ENCODE data around the gene PTPRO.

PTPRO gene

DNA sequence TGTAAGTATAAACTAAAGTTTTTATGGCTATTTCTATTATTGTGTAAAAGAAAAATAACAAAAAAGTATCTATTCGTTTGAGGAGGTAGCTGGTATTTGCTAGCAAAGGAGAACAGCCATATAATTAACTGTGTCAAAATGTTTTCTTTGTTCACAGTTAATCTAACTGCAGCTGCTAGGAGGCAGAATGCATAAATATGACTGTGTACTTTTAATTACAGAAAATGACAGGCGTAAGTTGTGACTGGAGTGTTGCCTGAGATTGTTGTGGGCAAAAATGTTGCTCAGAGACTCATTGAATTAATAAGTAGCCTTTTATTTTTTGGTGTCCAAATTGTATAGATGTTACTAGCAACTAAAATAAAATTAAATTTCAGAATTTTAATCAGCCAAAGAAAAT, 33.5 kb downstream of the PTPRO start:
- DNase-seq: no peak

- DNase-seq: no peak
Observed at GRCh38 chr12:15356951-15357364, 34.6 kb downstream of the PTPRO start.

- DNase-seq: no peak
Observed at GRCh38 chr12:15364221-15365160, 42.2 kb downstream of the PTPRO start.

GRCh38 chr12:15368812-15369211, 46.5 kb downstream of the PTPRO start:
- DNase-seq: no peak

DNA sequence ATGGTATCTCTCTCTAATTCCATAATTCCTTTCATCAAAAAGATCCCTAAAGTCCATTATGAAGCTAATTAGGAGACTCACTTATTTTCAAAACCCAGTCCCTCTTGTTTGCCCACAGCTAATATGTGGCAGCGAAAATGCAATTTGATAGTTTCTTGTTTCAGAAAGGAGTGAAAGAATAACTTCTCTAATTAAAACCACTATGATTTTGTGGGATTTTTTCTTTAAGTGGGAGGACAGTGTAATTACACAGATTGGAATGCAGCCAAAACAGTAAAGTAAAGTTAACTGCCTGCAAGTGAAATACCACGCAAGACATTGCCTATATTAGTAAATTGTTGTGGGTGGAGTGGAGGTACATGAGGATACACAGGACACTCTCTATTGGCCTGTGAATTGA, 50.0 kb downstream of the PTPRO start:
- DNase-seq: no peak

DNA sequence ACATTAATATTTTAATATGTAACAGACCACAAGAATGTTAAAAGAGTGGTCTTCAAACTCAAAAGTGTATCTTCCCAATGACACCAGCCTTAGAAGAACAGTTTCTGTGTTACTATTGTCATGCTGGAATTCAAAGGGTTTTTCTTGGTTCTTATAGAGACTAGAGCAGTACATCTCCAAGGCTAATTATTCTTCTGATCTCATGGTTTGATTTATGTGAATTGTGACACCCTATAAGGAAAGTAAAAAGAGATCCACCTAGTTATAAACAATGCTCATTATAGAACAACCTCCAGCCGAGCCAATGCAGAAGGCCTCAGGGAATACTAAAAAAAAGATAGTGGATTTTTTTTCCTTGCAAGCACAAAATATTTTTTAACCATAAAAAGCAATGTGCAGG, 65.5 kb downstream of the PTPRO start:
- no peak for DNase-seq

DNA sequence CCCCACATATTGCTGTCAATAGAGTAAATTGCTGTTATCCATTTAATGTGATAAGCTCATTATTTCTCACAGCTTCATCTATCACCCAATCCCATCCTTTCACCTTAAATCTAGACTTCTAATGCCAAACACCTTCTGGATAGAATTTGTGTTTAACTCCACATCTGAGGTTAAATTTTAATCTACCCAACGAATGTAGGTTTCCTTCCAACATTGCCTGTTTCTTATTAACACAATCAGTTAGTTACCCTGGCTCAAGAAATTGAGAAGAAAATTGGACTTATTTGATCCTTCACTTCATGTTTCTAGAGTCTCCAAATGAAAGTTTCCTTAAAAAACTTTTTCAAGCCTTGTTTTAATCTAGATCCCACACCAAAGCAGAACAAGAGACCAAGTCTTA, 67.3 kb downstream of the PTPRO start:
- no peak for DNase-seq

- no peak for DNase-seq
Observed at GRCh38 chr12:15393037-15393436, 70.7 kb downstream of the PTPRO start.

DNA sequence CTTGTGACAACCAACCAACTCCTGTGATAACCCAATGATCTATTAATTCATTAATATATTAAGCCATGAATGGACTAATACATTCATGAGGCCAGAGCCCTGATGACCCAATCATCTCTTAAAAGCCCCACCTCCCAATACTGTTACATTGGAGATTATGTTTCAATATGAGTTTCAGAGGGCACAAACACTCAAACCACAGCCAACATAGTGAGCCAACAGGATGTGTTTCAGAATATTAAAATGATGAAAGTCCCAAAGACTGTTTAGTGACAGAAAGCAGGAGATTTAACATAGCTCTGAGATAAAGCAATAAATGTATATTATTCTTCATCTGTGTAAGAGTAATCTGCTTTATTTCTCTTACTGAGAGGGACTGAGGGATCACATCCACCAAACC, 71.7 kb downstream of the PTPRO start:
- DNase-seq: no peak

GRCh38 chr12:15404485-15404884, 82.2 kb downstream of the PTPRO start:
- DNase-seq: no peak

GRCh38 chr12:15405606-15406005, 83.3 kb downstream of the PTPRO start:
- no peak for DNase-seq

- DNase-seq: no peak
Observed at GRCh38 chr12:15407025-15407424, 84.7 kb downstream of the PTPRO start.

DNA sequence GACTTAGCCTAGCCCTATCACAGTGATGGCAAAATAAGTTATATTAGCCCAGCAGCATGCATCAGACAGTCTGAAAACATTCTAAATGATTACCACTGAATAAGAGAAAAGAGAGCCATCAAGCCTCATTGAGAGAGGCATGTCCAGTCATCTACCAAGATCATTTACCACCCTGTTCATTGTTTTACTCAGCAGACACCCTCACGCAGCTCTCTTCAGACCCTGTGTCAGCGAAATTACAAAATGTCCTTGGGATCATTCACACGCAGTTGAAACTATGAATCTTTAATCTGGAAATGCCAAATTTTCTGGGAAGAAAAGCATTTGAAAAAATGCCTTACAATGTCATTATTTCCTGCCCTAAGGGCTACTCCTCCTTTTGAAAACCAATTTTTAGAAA, 89.5 kb downstream of the PTPRO start:
- no peak for DNase-seq

DNA sequence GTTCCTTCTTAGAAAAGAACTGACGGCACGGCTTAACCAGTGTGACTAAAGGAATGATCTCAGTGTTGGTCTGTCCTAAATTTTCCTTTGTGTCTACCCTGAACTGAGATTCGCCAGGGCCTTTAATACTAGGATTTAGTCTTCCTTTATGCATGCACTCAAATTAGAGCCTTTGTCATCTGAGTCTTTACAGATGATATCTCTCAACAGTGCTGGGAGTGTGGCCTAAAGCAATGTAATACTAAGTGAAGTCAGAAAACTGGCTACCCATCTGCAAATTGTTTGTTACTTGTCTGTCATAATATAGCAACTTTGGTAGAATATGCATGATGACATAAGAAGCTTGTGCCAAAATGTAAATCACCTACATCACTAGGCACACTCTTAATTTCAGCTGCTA, 95.4 kb downstream of the PTPRO start:
- DNase-seq: no peak

GRCh38 chr12:15423629-15424028, 101.3 kb downstream of the PTPRO start:
- DNase-seq: no peak

- no peak for DNase-seq
Observed at GRCh38 chr12:15427913-15428312, 105.6 kb downstream of the PTPRO start.

GRCh38 chr12:15428632-15429031, 106.3 kb downstream of the PTPRO start:
- DNase-seq: no peak

- no peak for DNase-seq
Observed at GRCh38 chr12:15429262-15429661, 107.0 kb downstream of the PTPRO start.

- no peak for DNase-seq
Observed at GRCh38 chr12:15435597-15435996, 113.3 kb downstream of the PTPRO start.

DNA sequence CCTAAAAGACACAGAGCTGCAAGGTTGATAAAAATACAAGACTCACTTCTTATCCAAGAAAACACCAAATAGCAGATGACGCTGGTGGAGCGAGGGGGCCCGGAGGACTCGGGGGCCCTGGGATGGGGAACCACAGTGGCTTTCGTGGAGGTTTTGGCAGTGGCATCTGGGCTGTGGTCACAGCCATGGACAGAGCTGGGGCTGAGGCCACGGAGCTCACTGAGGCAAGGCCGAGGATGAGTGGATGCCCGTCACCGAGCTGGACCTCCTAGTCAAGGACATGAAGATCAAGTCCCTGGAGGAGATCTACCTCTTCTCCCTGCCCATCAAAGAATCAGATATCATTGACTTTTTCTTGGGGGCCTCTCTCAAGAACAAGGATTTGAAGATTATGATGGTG, 117.2 kb downstream of the PTPRO start:
- no peak for DNase-seq

DNA sequence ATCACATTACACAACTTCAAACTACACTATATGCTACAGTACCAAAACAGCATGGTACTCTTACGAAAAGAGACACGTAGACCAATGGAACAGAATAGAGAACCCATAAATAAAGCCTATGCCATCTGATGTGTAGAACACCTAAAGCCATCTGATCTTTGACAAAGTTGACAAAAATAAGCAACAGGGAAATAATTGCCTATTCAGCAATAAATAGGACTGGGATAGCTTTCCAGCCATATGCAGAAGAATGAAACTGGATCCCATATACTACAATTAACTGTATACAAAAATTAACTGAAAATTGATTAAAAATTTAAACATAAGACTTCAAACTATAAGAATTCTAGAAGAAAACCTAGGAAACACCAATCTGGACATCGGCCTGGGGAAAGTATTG, 120.7 kb downstream of the PTPRO start:
- DNase-seq: no peak

DNA sequence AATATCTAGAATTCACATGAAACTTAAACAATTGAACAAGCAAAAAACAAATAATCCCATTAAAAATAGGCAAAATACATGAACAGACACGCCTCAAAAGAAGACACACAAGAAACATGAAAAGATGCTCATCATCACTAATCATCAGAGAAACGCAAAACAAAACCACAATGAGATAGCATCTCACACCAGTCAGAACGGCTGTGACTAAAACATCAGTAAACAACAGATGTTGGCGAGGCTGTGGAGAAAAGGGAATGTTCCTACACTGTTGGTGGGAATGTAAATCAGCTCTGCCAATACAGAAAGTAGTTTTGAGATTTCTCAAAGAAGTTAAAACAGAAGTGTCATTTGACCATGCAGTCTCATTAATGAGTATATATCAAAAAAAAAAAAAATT, 121.3 kb downstream of the PTPRO start:
- DNase-seq: no peak

- no peak for DNase-seq
Observed at GRCh38 chr12:15444523-15444922, 122.2 kb downstream of the PTPRO start.

DNA sequence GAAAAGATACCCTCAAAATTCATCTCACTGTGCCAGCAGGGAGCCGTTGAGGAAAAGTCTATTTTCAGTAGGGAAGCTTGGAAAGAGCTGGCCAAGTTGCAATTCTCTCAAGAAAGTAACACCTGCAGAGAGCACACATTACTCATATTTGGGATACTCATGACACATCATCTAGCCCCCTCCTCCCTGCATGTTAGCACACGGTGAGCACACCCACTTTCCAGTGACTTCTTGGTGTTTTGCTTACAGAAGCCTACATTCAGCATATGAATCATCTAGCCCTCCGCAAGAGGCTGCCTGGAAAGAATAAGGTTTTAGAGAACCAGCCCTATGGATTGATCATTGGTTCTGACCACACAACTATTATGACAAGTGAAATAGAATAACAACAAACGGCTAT, 124.5 kb downstream of the PTPRO start:
- DNase-seq: no peak

- DNase-seq: no peak
Observed at GRCh38 chr12:15453613-15454012, 131.3 kb downstream of the PTPRO start.

Data from NCI-H2171 (cell line).